ENCODE results near the gene MPV17L. TPM values are rescaled to one million over a fixed set of nuclear protein-coding genes. Genes with fewer than 3 reads are reported as not detected.
A peak's percentile ranks its signal among the peaks of the same experiment; 100 is the strongest.
"Not testable (repeated sequence)": the region's sequence is repeated elsewhere in the genome, so short reads cannot be mapped to it uniquely, and the experiment has no call there.

The MPV17L gene
- total RNA-seq (2021) = 5.6 and 6.4 TPM in 2 replicates
- long read RNA-seq, full-length matches to known transcripts = 4 of 4 reads
- long read RNA-seq, partial matches to known transcripts = 0 of 4 reads
- long read RNA-seq, other reads (novel, unspliced or antisense) = 0 of 4 reads

DNA sequence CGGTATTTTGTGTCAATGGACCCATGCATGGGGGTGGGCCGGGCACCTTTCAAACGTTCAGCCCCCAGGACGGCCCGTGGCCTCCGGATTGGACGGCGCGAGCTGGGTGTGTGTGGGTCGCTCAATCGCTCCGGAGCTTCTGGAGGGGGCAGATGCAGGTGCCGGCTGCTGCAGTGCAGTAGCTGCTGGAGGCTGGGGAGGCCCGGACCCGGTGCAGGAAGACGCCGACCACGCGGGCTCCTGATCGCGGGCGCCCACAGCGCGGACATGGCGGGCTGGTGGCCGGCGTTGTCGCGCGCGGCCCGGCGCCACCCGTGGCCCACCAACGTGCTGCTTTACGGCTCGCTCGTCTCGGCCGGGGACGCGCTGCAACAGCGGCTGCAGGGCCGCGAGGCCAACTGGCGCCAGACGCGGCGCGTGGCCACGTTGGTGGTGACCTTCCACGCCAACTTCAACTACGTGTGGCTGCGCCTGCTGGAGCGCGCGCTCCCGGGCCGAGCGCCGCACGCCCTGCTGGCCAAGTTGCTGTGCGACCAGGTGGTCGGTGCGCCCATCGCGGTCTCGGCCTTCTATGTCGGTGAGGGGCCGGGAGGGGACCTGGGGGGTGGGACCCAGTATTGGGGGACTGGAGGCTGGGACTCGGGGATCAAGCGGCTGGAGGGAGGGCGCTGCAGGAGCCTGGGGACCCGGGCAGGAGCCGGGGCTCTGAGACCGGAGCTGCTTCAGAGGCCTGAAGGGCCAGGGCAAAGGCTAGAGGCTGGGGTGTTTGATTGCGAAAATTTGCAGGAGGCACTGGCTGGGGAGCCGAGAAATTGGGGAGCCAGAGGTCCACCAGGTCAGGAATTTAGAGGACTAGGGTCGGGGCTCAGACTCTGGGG, at the start of gene MPV17L:
Gene MPV17L, plus strand, starts transcription at position 124 of the 878 bp plus-strand sequence. Its CDS starts 144 bp downstream, at position 268.
- not testable (repeated sequence) for H2BK20ac ChIP-seq (ENCODE audit: low read depth, low read length, poor library complexity, severe bottlenecking); H2BK12ac ChIP-seq (ENCODE audit: insufficient read length, low read depth, low read length); H2AFZ ChIP-seq (ENCODE audit: low read length); H3K79me2 ChIP-seq (ENCODE audit: insufficient read depth, low read length); H4K91ac ChIP-seq (ENCODE audit: insufficient read length, low read depth, low read length); H3K56ac ChIP-seq (ENCODE audit: insufficient read length, low read depth, low read length); H3K36me3 Mint-ChIP-seq (ENCODE audit: insufficient read depth in 1 of 3, low read depth in 3 of 3); H2AK5ac ChIP-seq (ENCODE audit: insufficient read length, low read length); H3K27ac Mint-ChIP-seq; H2BK5ac ChIP-seq (ENCODE audit: insufficient read length, low read length); H3K23me2 ChIP-seq (ENCODE audit: insufficient read length, low read depth, low read length, poor library complexity, severe bottlenecking); H3K23ac ChIP-seq (ENCODE audit: insufficient read length, low read depth, low read length); H4K8ac ChIP-seq (replicated peaks; ENCODE audit: insufficient read length, low read depth, low read length); H3K9me3 Mint-ChIP-seq; H3K27ac ChIP-seq (ENCODE audit: insufficient read length, low read depth, low read length); H4K5ac ChIP-seq (ENCODE audit: insufficient read length, low read depth, low read length); H4K20me1 ChIP-seq (ENCODE audit: control insufficient read depth, insufficient read depth, insufficient read length); H3K79me1 ChIP-seq (ENCODE audit: insufficient read depth, low read depth, low read length, poor library complexity, severe bottlenecking); H3K4me1 ChIP-seq (ENCODE audit: insufficient read depth, low read length); H3T11ph ChIP-seq (ENCODE audit: low read length); H2BK120ac ChIP-seq (ENCODE audit: low read depth, low read length, poor library complexity, severe bottlenecking); H3K27me3 Mint-ChIP-seq (ENCODE audit: low read depth); H3K9me3 ChIP-seq (ENCODE audit: control insufficient read depth, low read depth, low read length); H2BK15ac ChIP-seq (ENCODE audit: low read depth, low read length); H3K27me3 ChIP-seq (ENCODE audit: insufficient read depth, low read length); H3K4ac ChIP-seq (ENCODE audit: low read depth, low read length)
- Mint-ChIP-seq H3K4me1 (peaks cover 15 to 23% of the 10 kb centered on the region in 2 experiments), H3K4me3 (peak within 1 kb of the TSS; percentile 72 to 81)
- no CpG with 5 or more reads among the region's 79 CpGs for WGBS (ENCODE audit: extremely low coverage, insufficient read length, low lambda C conversion rate)
- DNase-seq = peak; percentile 67
- peak within 1 kb of the TSS; percentile 5 for H3K4me2 ChIP-seq (ENCODE audit: insufficient read depth, insufficient read length, low read length)
- peak within 1 kb of the TSS; percentile 56 for H3K18ac ChIP-seq (ENCODE audit: insufficient read length, low read depth, low read length)
- H3K9ac ChIP-seq (ENCODE audit: extremely low read depth, insufficient read length, low read length) = peak within 1 kb of the TSS; percentile 0
- TF ChIP-seq, protein P1, sequence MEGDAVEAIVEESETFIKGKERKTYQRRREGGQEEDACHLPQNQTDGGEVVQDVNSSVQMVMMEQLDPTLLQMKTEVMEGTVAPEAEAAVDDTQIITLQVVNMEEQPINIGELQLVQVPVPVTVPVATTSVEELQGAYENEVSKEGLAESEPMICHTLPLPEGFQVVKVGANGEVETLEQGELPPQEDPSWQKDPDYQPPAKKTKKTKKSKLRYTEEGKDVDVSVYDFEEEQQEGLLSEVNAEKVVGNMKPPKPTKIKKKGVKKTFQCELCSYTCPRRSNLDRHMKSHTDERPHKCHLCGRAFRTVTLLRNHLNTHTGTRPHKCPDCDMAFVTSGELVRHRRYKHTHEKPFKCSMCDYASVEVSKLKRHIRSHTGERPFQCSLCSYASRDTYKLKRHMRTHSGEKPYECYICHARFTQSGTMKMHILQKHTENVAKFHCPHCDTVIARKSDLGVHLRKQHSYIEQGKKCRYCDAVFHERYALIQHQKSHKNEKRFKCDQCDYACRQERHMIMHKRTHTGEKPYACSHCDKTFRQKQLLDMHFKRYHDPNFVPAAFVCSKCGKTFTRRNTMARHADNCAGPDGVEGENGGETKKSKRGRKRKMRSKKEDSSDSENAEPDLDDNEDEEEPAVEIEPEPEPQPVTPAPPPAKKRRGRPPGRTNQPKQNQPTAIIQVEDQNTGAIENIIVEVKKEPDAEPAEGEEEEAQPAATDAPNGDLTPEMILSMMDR (conservative IDR thresholded peaks at IDR 0.05) = 0 out of 3 replicates have a peak, but pooled peaks have one; percentile 11
- H3K14ac ChIP-seq (ENCODE audit: insufficient read depth, low read length) = peak within 1 kb of the TSS; percentile 33

DNA sequence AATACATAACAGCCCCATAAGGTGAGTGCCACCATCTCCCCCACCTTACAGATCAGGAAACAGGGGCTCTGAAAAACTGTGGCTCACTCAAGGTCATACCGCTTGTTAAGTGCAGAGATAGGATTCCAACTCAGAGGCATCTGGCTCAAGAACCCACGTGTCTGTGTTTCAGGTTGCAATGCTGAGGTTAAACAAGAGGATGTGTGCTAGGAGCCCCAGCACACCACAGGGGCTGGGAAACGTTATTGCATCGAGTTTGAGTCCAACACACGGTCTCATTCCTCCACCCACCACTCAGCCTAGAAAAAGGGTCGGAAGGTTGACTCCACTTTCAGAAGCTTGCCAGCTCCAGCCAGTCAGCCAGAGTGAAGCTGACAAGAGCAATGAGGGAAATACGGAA, 46.8 kb upstream of the MPV17L start:
- not testable (repeated sequence) for H4K91ac ChIP-seq (ENCODE audit: insufficient read length, low read depth, low read length); H3K18ac ChIP-seq (ENCODE audit: insufficient read length, low read depth, low read length); DNase-seq; H2BK20ac ChIP-seq (ENCODE audit: low read depth, low read length, poor library complexity, severe bottlenecking); H3K4ac ChIP-seq (ENCODE audit: low read depth, low read length); H3K56ac ChIP-seq (ENCODE audit: insufficient read length, low read depth, low read length); H2BK12ac ChIP-seq (ENCODE audit: insufficient read length, low read depth, low read length); H3K23me2 ChIP-seq (ENCODE audit: insufficient read length, low read depth, low read length, poor library complexity, severe bottlenecking); H2BK15ac ChIP-seq (ENCODE audit: low read depth, low read length); H2BK5ac ChIP-seq (ENCODE audit: insufficient read length, low read length); H3K14ac ChIP-seq (ENCODE audit: insufficient read depth, low read length); H3K4me2 ChIP-seq (ENCODE audit: insufficient read depth, insufficient read length, low read length); H2BK120ac ChIP-seq (ENCODE audit: low read depth, low read length, poor library complexity, severe bottlenecking); H2AFZ ChIP-seq (ENCODE audit: low read length); H3K9ac ChIP-seq (ENCODE audit: extremely low read depth, insufficient read length, low read length); H3K36me3 Mint-ChIP-seq (ENCODE audit: insufficient read depth in 1 of 3, low read depth in 3 of 3); H2AK5ac ChIP-seq (ENCODE audit: insufficient read length, low read length); H3K23ac ChIP-seq (ENCODE audit: insufficient read length, low read depth, low read length); H3K4me1 Mint-ChIP-seq; H3K4me1 ChIP-seq (ENCODE audit: insufficient read depth, low read length); H3K27me3 ChIP-seq (ENCODE audit: insufficient read depth, low read length); H3K27ac Mint-ChIP-seq; H3K9me3 ChIP-seq (ENCODE audit: control insufficient read depth, low read depth, low read length); H3K79me1 ChIP-seq (ENCODE audit: insufficient read depth, low read depth, low read length, poor library complexity, severe bottlenecking); H3T11ph ChIP-seq (ENCODE audit: low read length); H4K5ac ChIP-seq (ENCODE audit: insufficient read length, low read depth, low read length); H3K9me3 Mint-ChIP-seq; H3K27ac ChIP-seq (ENCODE audit: insufficient read length, low read depth, low read length); H3K79me2 ChIP-seq (ENCODE audit: insufficient read depth, low read length); H3K27me3 Mint-ChIP-seq (ENCODE audit: low read depth); H4K20me1 ChIP-seq (ENCODE audit: control insufficient read depth, insufficient read depth, insufficient read length); H4K8ac ChIP-seq (replicated peaks; ENCODE audit: insufficient read length, low read depth, low read length); H3K4me3 Mint-ChIP-seq
- no CpG with 5 or more reads among the region's 7 CpGs for WGBS (ENCODE audit: extremely low coverage, insufficient read length, low lambda C conversion rate)
